HFF-Myc (cell line): ENCODE measurements around the gene MMP11.

ENCODE experiments used
- DNase-seq: peaks from one replicate; pipeline ENCODE4 v3.0.0-alpha.2; 2011; ENCODE audit warnings: low read depth; ENCODE audit errors: extremely low read depth
- H3K4me3 ChIP-seq: replicated peaks from 2 replicates; pipeline ENCODE4 v1.5.1; 2011; ENCODE audit warnings: low read depth, mild to moderate bottlenecking, control low read depth, low read length
- CTCF ChIP-seq: IDR thresholded peaks from 2 replicates; pipeline ENCODE4 v1.5.1; 2012; ENCODE audit warnings: mild to moderate bottlenecking, low read depth, low read length, control low read depth; ENCODE audit errors: missing control alignments

The MMP11 gene

GRCh38 chr22:23806837-23807236 is 34.2 kb downstream of the MMP11 start:
- H3K4me3 ChIP-seq = no peak overlapping the region
- TF ChIP-seq CTCF = no peak
- DNase-seq = no peak

GRCh38 chr22:23812378-23812777 is 39.7 kb downstream of the MMP11 start:
- DNase-seq = no peak
- TF ChIP-seq CTCF = no peak
- no peak overlapping the region for H3K4me3 ChIP-seq

- no peak overlapping the region for H3K4me3 ChIP-seq
- no peak for TF ChIP-seq CTCF
- no peak for DNase-seq
Observed at GRCh38 chr22:23815541-23816155, 43.0 kb downstream of the MMP11 start.

- TF ChIP-seq CTCF = no peak
- DNase-seq = no peak
- no peak overlapping the region for H3K4me3 ChIP-seq
Observed at GRCh38 chr22:23816156-23816976, 43.7 kb downstream of the MMP11 start.

- no peak for TF ChIP-seq CTCF
- DNase-seq = no peak
Observed at GRCh38 chr22:23817146-23817545, 44.5 kb downstream of the MMP11 start.

GRCh38 chr22:23818541-23818940 is 45.9 kb downstream of the MMP11 start:
- TF ChIP-seq CTCF = no peak
- DNase-seq = no peak
- no peak overlapping the region for H3K4me3 ChIP-seq

More at GRCh38 chr22:23817146-23817545, 44.5 kb downstream of the MMP11 start:
- H3K4me3 ChIP-seq = no peak overlapping the region
